Stimulated activated CD4-positive, alpha-beta T cell treated with anti-CD3 and anti-CD28 coated beads, Interleukin-2, amount 100 ng/mL, for 4 hours (primary cell): ENCODE measurements around the gene PLA2G6.

Source experiments
- DNase-seq: peaks from one replicate; pipeline ENCODE4 v3.0.0-alpha.2; 2020; ENCODE audit warnings: low read depth

Gene PLA2G6, protein sequence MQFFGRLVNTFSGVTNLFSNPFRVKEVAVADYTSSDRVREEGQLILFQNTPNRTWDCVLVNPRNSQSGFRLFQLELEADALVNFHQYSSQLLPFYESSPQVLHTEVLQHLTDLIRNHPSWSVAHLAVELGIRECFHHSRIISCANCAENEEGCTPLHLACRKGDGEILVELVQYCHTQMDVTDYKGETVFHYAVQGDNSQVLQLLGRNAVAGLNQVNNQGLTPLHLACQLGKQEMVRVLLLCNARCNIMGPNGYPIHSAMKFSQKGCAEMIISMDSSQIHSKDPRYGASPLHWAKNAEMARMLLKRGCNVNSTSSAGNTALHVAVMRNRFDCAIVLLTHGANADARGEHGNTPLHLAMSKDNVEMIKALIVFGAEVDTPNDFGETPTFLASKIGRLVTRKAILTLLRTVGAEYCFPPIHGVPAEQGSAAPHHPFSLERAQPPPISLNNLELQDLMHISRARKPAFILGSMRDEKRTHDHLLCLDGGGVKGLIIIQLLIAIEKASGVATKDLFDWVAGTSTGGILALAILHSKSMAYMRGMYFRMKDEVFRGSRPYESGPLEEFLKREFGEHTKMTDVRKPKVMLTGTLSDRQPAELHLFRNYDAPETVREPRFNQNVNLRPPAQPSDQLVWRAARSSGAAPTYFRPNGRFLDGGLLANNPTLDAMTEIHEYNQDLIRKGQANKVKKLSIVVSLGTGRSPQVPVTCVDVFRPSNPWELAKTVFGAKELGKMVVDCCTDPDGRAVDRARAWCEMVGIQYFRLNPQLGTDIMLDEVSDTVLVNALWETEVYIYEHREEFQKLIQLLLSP

GRCh38 chr22:38181453-38182200 lies at the start of gene PLA2G6:
PLA2G6 (minus strand) TSS chr22:38181830; CDS start chr22:38169426, 12,404 bp downstream.
- DNase-seq, result peak; percentile 91

DNA sequence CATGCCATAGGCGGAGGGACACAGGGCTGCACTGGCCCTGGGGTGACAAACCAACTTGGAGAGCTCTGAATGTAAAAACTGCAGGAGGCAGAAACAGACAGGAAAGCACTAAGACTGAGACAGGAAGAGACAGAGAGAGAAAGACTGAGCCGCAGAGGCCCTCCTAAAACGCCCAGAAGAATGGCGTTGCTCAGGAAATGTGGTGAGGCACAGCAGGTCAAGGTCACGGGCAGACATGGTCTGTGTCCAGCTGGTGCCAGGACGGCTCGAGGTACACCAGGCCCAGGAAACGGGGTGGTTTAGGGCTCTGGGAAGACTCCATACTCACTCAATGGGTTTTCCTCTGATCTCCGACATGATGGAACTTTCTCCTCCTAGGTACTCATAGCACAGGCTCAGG lies 49.3 kb upstream of the PLA2G6 start:
- DNase-seq, result no peak

- no peak for DNase-seq
Observed at GRCh38 chr22:38230108-38230825, 48.6 kb upstream of the PLA2G6 start.

- DNase-seq, result no peak
Observed at GRCh38 chr22:38228873-38229740, 47.5 kb upstream of the PLA2G6 start.

DNA sequence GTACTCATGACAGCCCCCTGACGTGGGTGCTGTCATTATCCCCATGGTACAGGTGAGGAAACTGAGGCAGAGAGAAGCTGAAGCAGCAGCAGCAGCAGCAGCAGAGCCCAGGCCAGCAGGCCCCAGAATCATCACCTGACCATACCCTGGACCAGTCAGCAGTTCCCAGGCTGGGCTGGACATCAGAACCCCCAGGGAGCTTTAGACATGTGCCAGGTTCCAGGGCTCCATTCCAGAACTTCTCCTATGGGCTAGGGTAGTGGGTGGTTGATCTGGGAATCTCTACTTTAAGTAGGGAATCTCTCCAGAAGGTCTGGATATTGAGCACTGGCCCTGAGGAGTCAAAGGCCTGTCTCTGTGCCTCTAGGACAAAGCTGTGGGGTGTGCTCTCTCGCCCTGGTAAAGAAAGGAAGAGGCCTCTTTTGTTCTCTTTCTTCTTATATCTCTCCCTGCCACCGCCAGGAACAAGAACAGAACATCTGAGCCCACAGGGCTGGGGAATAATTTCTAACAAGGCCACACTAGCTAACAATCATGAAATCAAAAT lies 46.8 kb upstream of the PLA2G6 start:
- DNase-seq, result no peak

- DNase-seq, result no peak
Observed at GRCh38 chr22:38226853-38227649, 45.4 kb upstream of the PLA2G6 start.

GRCh38 chr22:38223289-38223960 lies 41.8 kb upstream of the PLA2G6 start:
- no peak for DNase-seq

GRCh38 chr22:38222797-38223119 lies 41.1 kb upstream of the PLA2G6 start:
- no peak for DNase-seq

DNA sequence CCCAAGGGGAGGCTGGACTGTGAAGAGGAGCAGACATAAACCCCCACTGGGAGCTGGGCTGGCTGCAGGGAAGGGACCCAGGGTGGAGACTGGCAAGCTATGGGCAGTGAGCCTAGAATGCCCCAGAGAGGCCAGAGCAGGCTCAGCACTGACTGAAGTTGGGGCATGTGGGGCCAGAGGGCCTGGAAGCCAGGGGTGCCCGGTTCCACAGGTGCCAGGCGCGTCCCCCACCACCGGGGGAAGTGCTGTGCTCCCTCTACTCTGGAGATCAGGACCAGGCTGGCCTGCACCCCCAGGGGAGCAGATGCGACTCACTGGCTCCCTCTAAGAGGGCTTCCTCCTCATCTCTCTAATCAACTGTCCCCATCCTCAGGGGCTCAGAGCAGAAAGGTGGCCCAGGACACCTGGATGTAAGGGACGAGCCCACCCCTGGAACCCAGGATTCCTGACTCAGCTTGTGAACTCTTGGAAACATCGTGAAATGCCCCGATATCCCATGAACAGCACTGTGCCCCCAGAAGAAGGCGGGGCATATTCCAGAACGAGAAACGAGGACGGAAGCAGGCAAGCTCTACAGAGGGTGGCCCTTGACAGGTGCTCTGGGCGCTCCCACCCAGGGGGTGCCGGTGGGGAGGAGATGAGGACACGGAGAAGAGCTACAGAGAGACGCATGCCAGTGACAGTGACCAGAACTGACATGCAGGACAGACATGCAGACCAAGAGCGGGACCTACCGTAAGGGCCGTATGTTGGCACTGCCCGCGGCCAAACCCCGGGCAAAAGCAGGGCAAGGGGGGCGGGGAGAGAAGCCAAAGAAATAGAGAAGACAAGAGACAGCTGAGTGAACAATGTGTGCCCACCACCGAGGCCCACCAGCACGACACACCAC lies 40.5 kb upstream of the PLA2G6 start:
- no peak for DNase-seq

DNA sequence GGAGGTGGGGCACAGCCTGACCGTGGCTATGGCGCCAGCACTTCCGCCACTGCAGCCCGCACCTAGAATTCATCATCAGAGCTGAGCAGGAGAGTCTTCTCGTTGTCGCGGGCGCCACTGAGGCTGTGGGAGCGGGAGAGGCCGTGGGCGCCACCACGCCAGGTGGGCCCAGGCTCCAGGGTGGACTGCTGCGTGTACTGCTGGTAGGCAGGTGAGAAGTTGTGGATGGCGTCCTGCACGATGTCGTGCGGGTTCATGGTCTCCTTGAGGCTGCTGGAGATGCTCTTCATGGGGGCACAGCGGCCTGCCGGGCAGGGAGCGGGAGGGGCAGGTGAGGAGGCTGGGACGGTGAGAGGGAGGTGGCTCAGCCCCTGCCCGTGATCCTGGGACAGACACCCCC lies 39.8 kb upstream of the PLA2G6 start:
- no peak for DNase-seq

DNA sequence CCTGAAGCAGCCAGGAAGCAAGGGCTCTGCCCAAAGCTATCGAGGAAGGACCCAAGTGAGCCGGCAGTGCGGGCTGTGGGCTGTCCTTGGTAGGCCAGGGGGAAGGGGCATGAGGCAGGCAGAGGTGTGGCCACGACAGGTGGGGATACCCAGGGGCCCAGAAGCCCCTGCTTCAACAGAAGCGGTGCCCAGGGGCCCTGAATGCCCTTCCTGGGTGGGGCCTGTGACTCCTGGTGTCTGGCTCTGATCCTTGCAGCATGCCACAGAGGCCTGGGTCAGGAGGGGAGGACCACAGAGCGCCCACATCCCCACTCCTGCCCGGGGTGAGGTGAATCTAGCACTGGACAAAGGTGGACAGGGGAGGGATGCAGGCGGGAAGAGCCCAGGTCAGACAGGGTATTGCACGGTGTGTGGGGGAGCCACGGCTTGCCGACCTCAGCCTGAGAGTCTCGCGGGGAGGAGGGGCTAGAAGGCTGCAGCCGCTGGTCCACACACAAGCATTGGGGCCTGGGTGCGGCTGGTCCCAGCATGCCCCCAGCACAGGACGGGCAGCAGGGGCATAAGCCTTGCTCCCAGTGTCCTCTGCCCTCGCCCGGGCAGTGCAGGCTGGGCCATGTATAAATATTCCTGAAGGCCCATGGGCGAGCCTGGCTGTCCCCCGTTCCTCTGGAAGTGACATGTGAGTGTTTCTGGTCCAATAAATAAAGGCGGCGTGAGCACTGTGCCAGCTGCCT lies 39.2 kb upstream of the PLA2G6 start:
- no peak for DNase-seq

DNA sequence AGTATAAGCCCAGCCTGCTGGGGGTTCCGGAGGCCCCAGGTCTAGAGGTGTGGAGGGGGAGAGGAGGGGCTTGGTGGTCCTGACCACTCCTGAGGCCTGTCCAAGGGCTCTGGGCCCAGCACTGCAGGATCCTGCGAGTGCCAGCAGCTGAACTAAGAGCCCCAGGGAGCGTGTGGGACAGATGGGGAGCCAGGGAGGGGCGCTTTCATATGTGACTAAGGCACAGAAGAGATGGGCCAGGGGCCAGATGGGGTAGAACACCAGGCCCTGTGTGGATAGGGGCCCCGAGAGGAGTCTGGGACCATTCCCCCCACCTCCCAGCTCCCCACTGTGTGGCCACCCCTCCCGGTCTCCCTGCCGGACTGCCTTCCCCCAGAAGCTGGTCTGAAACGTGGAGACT lies 38.5 kb upstream of the PLA2G6 start:
- DNase-seq, result no peak

DNA sequence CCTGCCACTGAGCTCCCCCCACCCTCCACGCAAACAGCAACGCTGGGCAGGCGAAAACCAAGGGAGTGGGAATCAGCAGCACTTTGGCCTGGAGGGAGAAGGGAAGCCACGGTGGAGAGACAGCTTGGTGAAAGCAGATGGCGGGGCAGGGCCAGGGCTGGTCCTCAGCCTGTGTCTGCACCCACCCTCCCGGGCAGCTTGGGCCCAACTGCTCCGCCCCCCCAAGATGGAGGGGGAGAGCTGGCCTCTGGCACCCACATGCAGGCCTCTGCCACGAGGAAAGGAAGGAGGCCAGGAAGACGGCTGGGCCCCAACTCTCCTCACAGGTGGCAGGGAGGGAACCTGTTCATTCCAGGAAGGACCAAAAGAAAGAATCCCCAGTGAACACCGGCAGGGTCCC lies 38.0 kb upstream of the PLA2G6 start:
- no peak for DNase-seq

GRCh38 chr22:38218661-38219622 lies 37.3 kb upstream of the PLA2G6 start:
- DNase-seq, result peak; percentile 31

DNA sequence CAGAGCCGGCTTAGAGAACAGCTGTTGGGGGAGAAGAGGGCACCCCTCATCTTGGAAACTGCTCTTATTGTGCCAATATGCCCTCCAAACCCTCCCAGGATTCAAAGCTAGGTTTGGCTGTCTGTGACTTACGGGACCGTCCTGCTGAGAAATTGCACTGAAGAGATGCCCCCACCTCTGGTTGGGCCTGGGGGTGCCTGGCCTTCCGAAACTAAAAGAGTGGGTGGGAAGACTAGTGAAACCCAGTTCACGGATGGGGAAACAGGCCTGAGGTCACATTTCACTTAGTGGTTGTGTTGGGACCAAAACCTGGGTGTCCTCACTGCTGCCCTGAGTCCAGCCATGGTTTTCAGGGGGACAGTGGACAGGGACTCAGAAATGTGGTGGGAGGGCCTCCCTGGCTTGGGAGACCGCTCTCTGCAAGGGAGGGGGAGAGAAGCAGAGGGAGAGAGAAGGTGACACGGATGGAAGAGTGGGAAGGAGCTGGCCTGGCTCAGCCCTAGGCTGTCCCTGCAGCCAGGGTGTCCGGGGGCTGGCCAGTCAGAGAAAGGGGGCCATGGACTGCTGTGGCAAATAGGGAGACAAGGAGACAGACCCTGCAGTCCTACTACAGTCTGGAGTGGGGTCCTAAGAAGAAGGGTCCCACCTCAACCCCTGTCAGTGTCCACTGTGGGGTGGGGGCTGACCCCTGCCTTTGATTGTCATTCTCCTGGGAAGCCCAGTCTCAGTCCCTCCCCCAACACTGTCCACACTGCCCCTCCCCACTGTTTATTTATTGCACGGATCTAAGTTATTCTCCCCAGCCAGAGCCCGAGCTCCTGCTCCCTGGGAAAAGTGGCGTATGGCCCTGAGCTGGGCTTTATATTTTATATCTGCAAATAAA lies 33.8 kb upstream of the PLA2G6 start:
- no peak for DNase-seq
